MCF 10A (cell line): Measurements from ENCODE around the gene ILRUN. TPM values are rescaled to one million over a fixed set of nuclear protein-coding genes. Genes with fewer than 3 reads are reported as not detected.
"Not testable (repeated sequence)": the region's sequence is repeated elsewhere in the genome, so short reads cannot be mapped to it uniquely, and the experiment has no call there.

Experiments used
- BruUV-seq: library from RNA; stranded (reverse); fragments of 400-500 nt; replicated peaks from 2 replicates; lab custom pipeline; 2021; lab: Mats Ljungman, UMichigan
- CTCF ChIA-PET: fragments of 300-600 bp; sonication (Branson Sonifier 250); formaldehyde crosslinking; extraction: SDS; loops from one replicate; lab custom pipeline; 2021; ENCODE audit warnings: antibody characterized with exemption, inconsistent platforms; lab: Yijun Ruan, JAX
- POLR2A ChIA-PET: fragments of 300-600, 350-650 bp; sonication (Branson Sonifier 250); formaldehyde crosslinking; extraction: SDS; loops from one replicate; lab custom pipeline; 2020; ENCODE audit warnings: antibody characterized with exemption, inconsistent platforms; lab: Yijun Ruan, JAX
- DNase-seq: peaks from one replicate; pipeline ENCODE4 v3.0.0-alpha.2; 2018; ENCODE audit not compliant: unreplicated experiment
- H3K27ac Mint-ChIP-seq: one replicate; pipeline ENCODE4 v1.8.0; 2022; ENCODE audit warnings: mild to moderate bottlenecking, low read depth, mixed read lengths; ENCODE audit not compliant: unreplicated experiment
- H3K27me3 Mint-ChIP-seq: one replicate; pipeline ENCODE4 v1.8.0; 2022; ENCODE audit warnings: mixed read lengths; ENCODE audit not compliant: insufficient read depth, unreplicated experiment
- H3K36me3 Mint-ChIP-seq: one replicate; pipeline ENCODE4 v1.8.0; 2022; ENCODE audit warnings: mild to moderate bottlenecking, moderate library complexity, mixed read lengths; ENCODE audit not compliant: insufficient read depth, unreplicated experiment
- H3K4me1 Mint-ChIP-seq: one replicate; pipeline ENCODE4 v1.8.0; 2022; ENCODE audit warnings: mixed read lengths; ENCODE audit not compliant: insufficient read depth, unreplicated experiment
- H3K4me3 Mint-ChIP-seq: one replicate; pipeline ENCODE4 v1.8.0; 2022; ENCODE audit warnings: mild to moderate bottlenecking, moderate library complexity, mixed read lengths; ENCODE audit not compliant: unreplicated experiment
- H3K9me3 Mint-ChIP-seq: one replicate; pipeline ENCODE4 v1.8.0; 2022; ENCODE audit warnings: mixed read lengths; ENCODE audit not compliant: unreplicated experiment
- intact Hi-C: fragments of 100-400 bp; cut with micrococcal nuclease; formaldehyde crosslinking; loops from 2 replicates; pipeline ENCODE4 v1.14.1; 2022
- total RNA-seq: library from RNA; stranded (reverse); gene quantifications from 2 replicates; pipeline ENCODE4 v1.2.3, GENCODE V29; 2022
- TF ChIP-seq, protein P1 (sequence below): fragments of 200-600 bp; IDR thresholded peaks from one replicate; pipeline ENCODE4 v1.8.0; 2022; ENCODE audit warnings: antibody characterized with exemption, mild to moderate bottlenecking; ENCODE audit not compliant: unreplicated experiment

Gene ILRUN
- total RNA-seq, 1 experiment from 2014 or later = 50.8 TPM

DNA sequence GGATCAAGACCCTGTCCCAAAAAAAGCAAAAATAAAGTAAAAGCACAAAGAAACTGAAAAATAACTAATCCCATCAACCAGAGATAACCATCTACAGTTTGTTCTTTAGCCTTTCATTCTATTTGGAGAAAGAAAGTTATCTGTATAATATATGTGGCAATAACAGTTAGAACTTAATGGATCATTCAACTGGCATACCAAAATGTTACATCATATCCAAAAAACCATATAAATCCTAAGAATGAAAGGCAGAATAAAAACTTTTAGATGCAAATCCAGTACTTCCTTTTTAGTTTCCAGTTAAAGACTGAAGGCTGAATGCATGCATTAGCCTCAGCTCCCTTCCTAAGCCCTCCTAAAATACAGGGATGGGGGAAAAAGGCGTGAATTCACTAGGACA lies 25.2 kb downstream of the ILRUN start:
- POLR2A ChIA-PET = interaction anchor here (1.1 to 2.1 kb wide), 5 partner anchors 12 to 216 kb away, joined by 3 to 9 read pairs (median 5); partner anchors contain the start of genes ILRUN and TAF11
- H3K27ac Mint-ChIP-seq = peak overlapping the region; percentile 32
- TF ChIP-seq, protein P1, sequence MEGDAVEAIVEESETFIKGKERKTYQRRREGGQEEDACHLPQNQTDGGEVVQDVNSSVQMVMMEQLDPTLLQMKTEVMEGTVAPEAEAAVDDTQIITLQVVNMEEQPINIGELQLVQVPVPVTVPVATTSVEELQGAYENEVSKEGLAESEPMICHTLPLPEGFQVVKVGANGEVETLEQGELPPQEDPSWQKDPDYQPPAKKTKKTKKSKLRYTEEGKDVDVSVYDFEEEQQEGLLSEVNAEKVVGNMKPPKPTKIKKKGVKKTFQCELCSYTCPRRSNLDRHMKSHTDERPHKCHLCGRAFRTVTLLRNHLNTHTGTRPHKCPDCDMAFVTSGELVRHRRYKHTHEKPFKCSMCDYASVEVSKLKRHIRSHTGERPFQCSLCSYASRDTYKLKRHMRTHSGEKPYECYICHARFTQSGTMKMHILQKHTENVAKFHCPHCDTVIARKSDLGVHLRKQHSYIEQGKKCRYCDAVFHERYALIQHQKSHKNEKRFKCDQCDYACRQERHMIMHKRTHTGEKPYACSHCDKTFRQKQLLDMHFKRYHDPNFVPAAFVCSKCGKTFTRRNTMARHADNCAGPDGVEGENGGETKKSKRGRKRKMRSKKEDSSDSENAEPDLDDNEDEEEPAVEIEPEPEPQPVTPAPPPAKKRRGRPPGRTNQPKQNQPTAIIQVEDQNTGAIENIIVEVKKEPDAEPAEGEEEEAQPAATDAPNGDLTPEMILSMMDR = no peak
- H3K36me3 Mint-ChIP-seq = peaks cover 12% of the 10 kb centered on the region
- no peak overlapping the region for H3K4me3 Mint-ChIP-seq
- DNase-seq = no peak
- intact Hi-C loops = no loop called here
- peaks cover 23% of the 10 kb centered on the region for H3K4me1 Mint-ChIP-seq
- no peaks in the 10 kb centered on the region for H3K9me3 Mint-ChIP-seq
- H3K27me3 Mint-ChIP-seq = no peaks in the 10 kb centered on the region
- CTCF ChIA-PET = interaction anchor here (1.0 kb wide), 1 partner anchor 35 kb away, joined by 3 read pairs; no protein-coding TSS in a partner anchor
- TSS peak; percentile 50 for BruUV-seq

DNA sequence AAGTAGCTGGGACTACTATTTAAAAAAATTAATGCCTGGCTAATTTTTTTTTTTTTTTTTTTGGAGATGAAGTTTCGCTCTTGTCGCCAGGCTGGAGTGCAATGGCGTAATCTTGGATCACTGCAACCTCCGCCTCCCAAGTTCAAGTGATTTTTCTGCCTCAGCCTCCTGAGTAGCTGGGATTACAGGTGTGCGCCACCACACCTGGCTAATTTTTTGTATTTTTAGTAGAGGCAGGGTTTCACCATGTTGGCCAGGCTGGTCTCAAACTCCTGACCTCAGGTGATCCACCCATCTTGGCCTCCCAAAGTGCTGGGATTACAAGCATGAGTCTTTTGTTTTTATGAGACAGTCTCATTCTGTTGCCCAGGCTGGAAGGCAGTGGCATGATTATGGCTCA lies 27.8 kb downstream of the ILRUN start:
- Mint-ChIP-seq H3K4me1 (peaks cover 30% of the 10 kb centered on the region), H3K36me3 (peaks cover 12% of the 10 kb centered on the region)
- POLR2A ChIA-PET, H3K27me3 Mint-ChIP-seq, H3K9me3 Mint-ChIP-seq, CTCF ChIA-PET, intact Hi-C loops, H3K4me3 Mint-ChIP-seq, H3K27ac Mint-ChIP-seq, BruUV-seq, DNase-seq: not testable (repeated sequence)

DNA sequence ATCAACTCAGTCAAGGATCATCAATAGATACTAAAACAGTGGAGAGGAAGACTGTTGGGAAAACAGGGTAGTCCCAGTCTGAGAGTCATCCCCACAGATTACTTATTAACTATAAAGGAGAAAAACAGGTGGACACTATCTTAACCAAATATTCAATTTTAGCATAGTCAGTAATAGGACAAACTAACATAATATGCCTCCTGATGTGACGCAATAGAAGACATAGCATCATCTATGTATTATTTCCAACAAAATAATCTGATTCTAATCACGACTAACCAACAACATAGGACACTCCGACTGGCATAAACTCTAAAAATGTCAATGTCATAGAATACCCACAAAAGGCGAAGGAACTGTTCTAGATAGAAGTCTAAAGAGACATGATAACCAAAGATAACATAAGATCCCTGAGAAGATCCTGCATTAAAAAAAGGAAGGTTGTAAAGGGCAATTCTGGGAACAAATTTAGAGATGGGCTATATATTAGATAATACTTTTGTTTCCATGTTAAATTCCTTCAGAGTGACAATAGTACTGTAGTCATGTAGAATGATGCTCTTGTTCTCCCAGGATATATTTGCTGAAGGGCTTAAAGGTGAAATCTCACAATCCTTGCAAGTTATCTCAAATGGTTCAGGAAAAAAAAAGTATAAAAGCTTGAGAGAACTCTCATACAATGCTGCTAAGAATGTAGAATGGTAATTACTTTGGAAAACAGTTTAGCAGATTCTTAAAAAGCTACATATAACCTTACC lies 28.9 kb downstream of the ILRUN start:
- CTCF ChIA-PET = no interaction called here
- no peak overlapping the region for H3K4me3 Mint-ChIP-seq
- no peak for DNase-seq
- no peak overlapping the region for H3K27ac Mint-ChIP-seq
- TF ChIP-seq, protein P1 = no peak
- H3K4me1 Mint-ChIP-seq = peaks cover 27% of the 10 kb centered on the region
- BruUV-seq = no TSS peak
- peaks cover 9% of the 10 kb centered on the region for H3K36me3 Mint-ChIP-seq
- no peaks in the 10 kb centered on the region for H3K9me3 Mint-ChIP-seq
- intact Hi-C loops = no loop called here
- POLR2A ChIA-PET = no interaction called here
- H3K27me3 Mint-ChIP-seq = no peaks in the 10 kb centered on the region

DNA sequence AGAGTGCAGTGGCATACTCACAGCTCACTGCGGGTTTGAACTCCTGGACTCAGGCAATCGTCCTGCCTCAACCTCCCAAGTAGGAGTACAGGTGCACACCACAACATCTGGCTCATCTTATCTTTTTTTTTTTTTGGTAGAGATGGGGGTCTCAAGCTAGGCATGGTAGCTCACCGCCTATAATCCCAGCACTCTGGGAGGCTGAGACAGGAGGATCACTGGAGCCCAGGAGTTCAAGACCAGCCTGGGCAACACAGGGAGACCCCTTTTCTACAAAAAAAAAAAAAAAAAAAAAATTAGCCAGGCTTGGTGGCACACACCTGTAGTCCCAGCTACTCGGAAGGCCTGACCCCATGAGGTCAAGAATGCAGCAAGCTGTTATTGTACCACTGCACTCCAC lies 31.5 kb downstream of the ILRUN start:
- Mint-ChIP-seq H3K27ac (no peak overlapping the region), H3K36me3 (peaks cover 4% of the 10 kb centered on the region), H3K4me3 (no peak overlapping the region), H3K4me1 (peaks cover 13% of the 10 kb centered on the region), H3K27me3 (no peaks in the 10 kb centered on the region), H3K9me3 (no peaks in the 10 kb centered on the region)
- ChIA-PET CTCF (interaction anchor here (1.1 kb wide), 1 partner anchor 31 kb away, joined by 3 read pairs; no protein-coding TSS in a partner anchor), POLR2A (interaction anchor here (0.6 to 1.4 kb wide), 4 partner anchors 8 to 12 kb away, joined by 3 to 8 read pairs (median 4); no protein-coding TSS in a partner anchor)
- BruUV-seq = no TSS peak
- TF ChIP-seq, protein P1 = no peak
- no peak for DNase-seq
- intact Hi-C loops = no loop called here
